Ureter (tissue), 1 donor: Measurements from ENCODE around the gene GCSH. TPM values are rescaled to one million over a fixed set of nuclear protein-coding genes. Genes with fewer than 3 reads are reported as not detected.

Source experiments
- DNase-seq: peaks from one replicate; pipeline ENCODE4 v3.0.0-alpha.2; 2020; ENCODE audit warnings: low spot score
- total RNA-seq: library from RNA; stranded (reverse); gene quantifications from one replicate; pipeline ENCODE4 v1.2.4, GENCODE V29; 2023
- donor health status: DM: yes; HTN: yes; CAD: no.

The GCSH gene
- total RNA-seq, 1 donor from 2014 or later, result 42.5 TPM

- no peak for DNase-seq
Observed at GRCh38 chr16:81053761-81054160, 42.4 kb downstream of the GCSH start.

GRCh38 chr16:81042821-81043220 lies 53.4 kb downstream of the GCSH start:
- DNase-seq, result no peak

- DNase-seq, result no peak
Observed at GRCh38 chr16:81041696-81042095, 54.5 kb downstream of the GCSH start.

GRCh38 chr16:81040842-81041241 lies 55.4 kb downstream of the GCSH start:
- no peak for DNase-seq

GRCh38 chr16:81040131-81040530 lies 56.1 kb downstream of the GCSH start:
- no peak for DNase-seq

GRCh38 chr16:81036751-81037350 lies 59.3 kb downstream of the GCSH start:
- no peak for DNase-seq

GRCh38 chr16:81035975-81036750 lies 60.0 kb downstream of the GCSH start:
- DNase-seq, result no peak

GRCh38 chr16:81035398-81035974 lies 60.7 kb downstream of the GCSH start, which contains the start of gene ATMIN:
Gene ATMIN (plus strand): TSS chr16:81035842. CDS start chr16:81035871, 29 bp downstream.
- peak; percentile 85 for DNase-seq

Other genes with a start within 250 kb of the GCSH start
- gene CMC2, start 89.5 kb downstream of the GCSH start, total RNA-seq, result 45.6 TPM
- 6.2 TPM for gene CENPN, start 89.2 kb downstream of the GCSH start, total RNA-seq
- 42.9 TPM for gene ATMIN, start 60.6 kb downstream of the GCSH start, total RNA-seq
- not detected for gene C16orf46, start 19.2 kb downstream of the GCSH start, total RNA-seq
- gene BCO1, start 142.3 kb upstream of the GCSH start, total RNA-seq, result 0.81 TPM
- gene GAN, start 218.6 kb upstream of the GCSH start, total RNA-seq, result 16.9 TPM